Measurements from ENCODE around the gene RARA.
A peak's percentile ranks its signal among the peaks of the same experiment; 100 is the strongest.

GRCh38 chr17:40314584-40314956 is 5.6 kb downstream of the RARA start:
- TF ChIP-seq CTCF (IDR thresholded peaks at IDR 0.05) (peak in 1 of 6 experiments; percentile 8), POLR2A (IDR thresholded peaks at IDR 0.05) (no peak)
